HEK293T (cell line): Measurements from ENCODE around the gene FSD1L.

ENCODE experiments used
- CTCF ChIA-PET: fragments of 350-600 bp; formaldehyde crosslinking; extraction: SDS; loops from one replicate; lab custom pipeline; 2021; ENCODE audit warnings: antibody characterized with exemption, inconsistent platforms; lab: Yijun Ruan, JAX
- POLR2A ChIA-PET: fragments of 350-600 bp; formaldehyde crosslinking; extraction: SDS; loops from one replicate; lab custom pipeline; 2020; ENCODE audit warnings: antibody characterized with exemption, inconsistent platforms; lab: Yijun Ruan, JAX
- DNase-seq: peaks from one replicate; pipeline ENCODE4 v3.0.0; 2012; ENCODE audit warnings: mixed read lengths; ENCODE audit errors: extremely low spot score
- ARNT ChIP-seq: fragments of 450-650 bp; IDR thresholded peaks from 2 replicates; pipeline ENCODE4 v1.6.1; 2017; ENCODE audit warnings: mild to moderate bottlenecking
- BHLHE40 ChIP-seq: fragments of 450-650 bp; IDR thresholded peaks from 2 replicates; pipeline ENCODE4 v1.6.1; 2016; ENCODE audit warnings: mild to moderate bottlenecking, moderate library complexity, borderline replicate concordance
- CTBP1 ChIP-seq: fragments of 450-650 bp; IDR thresholded peaks from 2 replicates; pipeline ENCODE4 v1.6.1; 2016; ENCODE audit warnings: borderline replicate concordance
- ELF4 ChIP-seq: fragments of 450-650 bp; IDR thresholded peaks from 2 replicates; pipeline ENCODE4 v1.6.1; 2017; ENCODE audit warnings: antibody characterized with exemption
- FOXA1 ChIP-seq: fragments of 450-650 bp; IDR thresholded peaks from 2 replicates; pipeline ENCODE4 v1.6.1; 2016; ENCODE audit warnings: mild to moderate bottlenecking
- FOXK2 ChIP-seq: fragments of 450-650 bp; IDR thresholded peaks from 2 replicates; pipeline ENCODE4 v1.6.1; 2016; ENCODE audit warnings: mild to moderate bottlenecking
- FOXM1 ChIP-seq: fragments of 450-650 bp; IDR thresholded peaks from 2 replicates; pipeline ENCODE4 v1.6.1; 2017; ENCODE audit warnings: mild to moderate bottlenecking, borderline replicate concordance
- HDGF ChIP-seq: fragments of 450-650 bp; IDR thresholded peaks from 2 replicates; pipeline ENCODE4 v1.6.1; 2017; ENCODE audit warnings: antibody characterized with exemption, borderline replicate concordance
- L3MBTL2 ChIP-seq: fragments of 450-650 bp; conservative IDR thresholded peaks from 2 replicates; pipeline ENCODE4 v1.6.1; 2016; ENCODE audit warnings: mild to moderate bottlenecking
- LEF1 ChIP-seq: fragments of 450-650 bp; IDR thresholded peaks from 2 replicates; pipeline ENCODE4 v1.6.1; 2017; ENCODE audit warnings: mild to moderate bottlenecking, borderline replicate concordance
- NFRKB ChIP-seq: fragments of 450-650 bp; IDR thresholded peaks from 2 replicates; pipeline ENCODE4 v1.6.1; 2016; ENCODE audit warnings: mild to moderate bottlenecking, moderate library complexity
- PKNOX1 ChIP-seq: fragments of 450-650 bp; IDR thresholded peaks from 2 replicates; pipeline ENCODE4 v1.6.1; 2016
- SP1 ChIP-seq: fragments of 450-650 bp; IDR thresholded peaks from 2 replicates; pipeline ENCODE4 v1.6.1; 2017
- SUZ12 ChIP-seq: fragments of 450-650 bp; IDR thresholded peaks from 2 replicates; pipeline ENCODE4 v1.6.1; 2016; ENCODE audit warnings: mild to moderate bottlenecking
- TARDBP ChIP-seq: fragments of 450-650 bp; IDR thresholded peaks from 2 replicates; pipeline ENCODE4 v1.6.1; 2016
- ZNF384 ChIP-seq: fragments of 450-650 bp; IDR thresholded peaks from 2 replicates; pipeline ENCODE4 v1.6.1; 2016

FSD1L gene

GRCh38 chr9:105438141-105438806 lies 9.6 kb upstream of the FSD1L start:
- TF ChIP-seq HDGF (no peak), BHLHE40 (no peak), FOXK2 (no peak), SUZ12 (no peak), ARNT (no peak), CTBP1 (no peak)
- CTCF ChIA-PET: no interaction called here
- DNase-seq: no peak
- POLR2A ChIA-PET: no interaction called here

- ChIA-PET CTCF (no interaction called here), POLR2A (no interaction called here)
- DNase-seq: no peak
- TF ChIP-seq LEF1: no peak
Measured at GRCh38 chr9:105439428-105439827, 8.4 kb upstream of the FSD1L start.

- no peak for DNase-seq
- CTCF ChIA-PET: no interaction called here
- POLR2A ChIA-PET: no interaction called here
- TF ChIP-seq CTBP1: no peak
- TF ChIP-seq SUZ12: no peak
Measured at GRCh38 chr9:105441616-105442160, 6.1 kb upstream of the FSD1L start.

- POLR2A ChIA-PET: no interaction called here
- CTCF ChIA-PET: no interaction called here
- no peak for DNase-seq
- no peak for TF ChIP-seq FOXM1
- no peak for TF ChIP-seq ELF4
- no peak for TF ChIP-seq PKNOX1
- no peak for TF ChIP-seq FOXA1
- no peak for TF ChIP-seq CTBP1
- no peak for TF ChIP-seq NFRKB
- no peak for TF ChIP-seq BHLHE40
Measured at GRCh38 chr9:105443121-105443520, 4.7 kb upstream of the FSD1L start.

GRCh38 chr9:105444130-105444529 lies 3.7 kb upstream of the FSD1L start:
- no peak for TF ChIP-seq L3MBTL2
- TF ChIP-seq BHLHE40: no peak
- no peak for TF ChIP-seq SUZ12
- TF ChIP-seq ELF4: no peak
- POLR2A ChIA-PET: no interaction called here
- CTCF ChIA-PET: no interaction called here
- DNase-seq: no peak

- ChIA-PET POLR2A (no interaction called here), CTCF (interaction anchor here (0.6 kb wide), 1 partner anchor 460 kb away, joined by 4 read pairs; no protein-coding TSS in a partner anchor)
- TF ChIP-seq PKNOX1 (0 out of 2 replicates have a peak, but pooled peaks have one; percentile 44), BHLHE40 (no peak)
- no peak for DNase-seq
Measured at GRCh38 chr9:105445203-105445881, 2.5 kb upstream of the FSD1L start.

GRCh38 chr9:105447386-105447813 lies 434 bp upstream of the FSD1L start:
- TF ChIP-seq L3MBTL2: peak; percentile 64
- no peak for TF ChIP-seq NFRKB
- TF ChIP-seq ZNF384: peak; percentile 72
- CTCF ChIA-PET: interaction anchor here (0.7 kb wide), 1 partner anchor 1334 kb away, joined by 3 read pairs; no protein-coding TSS in a partner anchor
- no peak for DNase-seq
- POLR2A ChIA-PET: interaction anchor here (0.7 kb wide), 1 partner anchor 13 kb away, joined by 3 read pairs; no protein-coding TSS in a partner anchor

- no peak for DNase-seq
- ChIA-PET POLR2A (no interaction called here), CTCF (no interaction called here)
- TF ChIP-seq HDGF (no peak), LEF1 (no peak), NFRKB (no peak), PKNOX1 (no peak), CTBP1 (no peak), BHLHE40 (no peak), ELF4 (no peak), FOXA1 (no peak), ARNT (no peak), L3MBTL2 (no peak), SP1 (no peak), ZNF384 (no peak), TARDBP (no peak), FOXM1 (no peak)
Measured at GRCh38 chr9:105449081-105449480, 1.2 kb downstream of the FSD1L start.
